Mesenchymal stem cell (in vitro differentiated cells and primary cell): Measurements from ENCODE around the gene FMN1.

ENCODE experiments used
- DNase-seq: peaks from one replicate; pipeline ENCODE4 v3.0.0-alpha.2; 2013
- H2AFZ ChIP-seq: one replicate; pipeline ENCODE4 v1.6.1; 2013; ENCODE audit warnings: low read depth, mild to moderate bottlenecking, control low read depth, inconsistent platforms, low read length, moderate library complexity
- H2AK5ac ChIP-seq: 2 replicates; pipeline ENCODE4 v1.6.1; 2013; ENCODE audit warnings: low read length, moderate library complexity, mild to moderate bottlenecking, inconsistent platforms; ENCODE audit not compliant: severe bottlenecking
- H2BK120ac ChIP-seq: one replicate; pipeline ENCODE4 v1.6.1; 2013; ENCODE audit warnings: low read depth, mild to moderate bottlenecking, inconsistent platforms, low read length, moderate library complexity
- H2BK12ac ChIP-seq, 2 experiments: one replicate each; pipeline ENCODE4 v1.6.1; 2013; ENCODE audit warnings: inconsistent platforms in 2 of 2, low read length in 2 of 2, mild to moderate bottlenecking in 2 of 2, moderate library complexity in 2 of 2, control low read depth in 1 of 2
- H2BK15ac ChIP-seq: one replicate; pipeline ENCODE4 v1.6.1; 2013; ENCODE audit warnings: mild to moderate bottlenecking, low read depth, inconsistent platforms; ENCODE audit not compliant: poor library complexity, severe bottlenecking
- H2BK5ac ChIP-seq: 2 replicates; pipeline ENCODE4 v1.6.1; 2013; ENCODE audit warnings: low read depth, mild to moderate bottlenecking, low read length, control low read depth, inconsistent platforms; ENCODE audit not compliant: poor library complexity, severe bottlenecking
- H3K14ac ChIP-seq, 2 experiments: one replicate each; pipeline ENCODE4 v1.6.1; 2013; ENCODE audit warnings: inconsistent platforms in 2 of 2, low read length in 2 of 2, control low read depth in 1 of 2, mild to moderate bottlenecking in 1 of 2, moderate library complexity in 1 of 2
- H3K18ac ChIP-seq, 2 experiments: one replicate each; pipeline ENCODE4 v1.6.1; 2013; ENCODE audit warnings: inconsistent platforms in 2 of 2, low read length in 2 of 2, control low read depth in 1 of 2, low read depth in 1 of 2, mild to moderate bottlenecking in 1 of 2
- H3K23ac ChIP-seq, 2 experiments: one replicate each; pipeline ENCODE4 v1.6.1; 2013; ENCODE audit warnings: inconsistent platforms in 2 of 2, low read length in 2 of 2, mild to moderate bottlenecking in 2 of 2, moderate library complexity in 2 of 2, control low read depth in 1 of 2
- H3K27ac ChIP-seq: 2 replicates; pipeline ENCODE4 v1.5.1; 2013; ENCODE audit warnings: mild to moderate bottlenecking, moderate library complexity, low read length, control low read depth, inconsistent platforms; ENCODE audit not compliant: poor library complexity, severe bottlenecking
- H3K27me3 ChIP-seq, 2 experiments: 2 replicates each; pipeline versions ENCODE4 v1.6.1 to v1.7.0; 2013; ENCODE audit warnings: low read length in 2 of 2, mild to moderate bottlenecking in 2 of 2, moderate library complexity in 2 of 2, control low read depth in 1 of 2, inconsistent platforms in 1 of 2; ENCODE audit not compliant: control insufficient read depth in 1 of 2, insufficient read depth in 1 of 2
- H3K36me3 ChIP-seq, 2 experiments: 2 replicates each; pipeline versions ENCODE4 v1.6.1 to v1.7.0; 2013; ENCODE audit warnings: low read length in 2 of 2, control low read depth in 1 of 2, inconsistent platforms in 1 of 2, low read depth in 1 of 2, mild to moderate bottlenecking in 1 of 2; ENCODE audit not compliant: insufficient read depth in 2 of 2, control insufficient read depth in 1 of 2
- H3K4ac ChIP-seq, 2 experiments: one replicate each; pipeline ENCODE4 v1.6.1; 2013; ENCODE audit warnings: inconsistent platforms in 2 of 2, low read length in 2 of 2, mild to moderate bottlenecking in 2 of 2, moderate library complexity in 2 of 2, control low read depth in 1 of 2, low read depth in 1 of 2
- H3K4me1 ChIP-seq: 2 replicates; pipeline ENCODE4 v1.6.1; 2013; ENCODE audit warnings: low read depth, low read length, control low read depth; ENCODE audit not compliant: control insufficient read depth, insufficient read depth
- H3K4me2 ChIP-seq: 2 replicates; pipeline ENCODE4 v1.6.1; 2013; ENCODE audit warnings: low read length, mild to moderate bottlenecking, inconsistent platforms; ENCODE audit not compliant: poor library complexity, severe bottlenecking
- H3K4me3 ChIP-seq, 2 experiments: 2 replicates each; pipeline versions ENCODE4 v1.5.1 to v1.7.0; 2013; ENCODE audit warnings: low read length in 2 of 2, mild to moderate bottlenecking in 2 of 2, control low read depth in 1 of 2, low read depth in 1 of 2; ENCODE audit not compliant: insufficient read depth in 1 of 2
- H3K79me1 ChIP-seq: replicated peaks from 2 replicates; pipeline ENCODE4 v1.6.1; 2013; ENCODE audit warnings: mild to moderate bottlenecking, control low read depth, low read length, inconsistent platforms; ENCODE audit not compliant: poor library complexity, severe bottlenecking
- H3K9ac ChIP-seq: 2 replicates; pipeline ENCODE4 v1.7.0; 2013; ENCODE audit warnings: mild to moderate bottlenecking, low read length, moderate library complexity
- H3K9me3 ChIP-seq: 2 replicates; pipeline ENCODE4 v1.7.0; 2013; ENCODE audit warnings: mild to moderate bottlenecking, low read length; ENCODE audit not compliant: control insufficient read depth
- H4K8ac ChIP-seq: one replicate; pipeline ENCODE4 v1.6.1; 2013; ENCODE audit warnings: inconsistent platforms, mild to moderate bottlenecking, low read length, moderate library complexity
- H4K91ac ChIP-seq: one replicate; pipeline ENCODE4 v1.6.1; 2013; ENCODE audit warnings: mild to moderate bottlenecking, low read length, inconsistent platforms
- WGBS: methylation state at CpG from one replicate; pipeline ENCODE4 v1.1.7; 2013; ENCODE audit warnings: mixed read lengths; 5-methylcytosine and 5-hydroxymethylcytosine counted together

Gene FMN1

GRCh38 chr15:32870240-32871033, 324.1 kb downstream of the FMN1 start:
- H2AFZ ChIP-seq = no peak overlapping the region
- no peaks in the 10 kb centered on the region for H3K79me1 ChIP-seq
- H3K9me3 ChIP-seq = no peaks in the 10 kb centered on the region
- peaks cover 6% of the 10 kb centered on the region for H3K4me1 ChIP-seq
- H2BK12ac ChIP-seq = peak overlapping the region; percentile 75 to 99
- H2BK5ac ChIP-seq = no peak overlapping the region
- H4K91ac ChIP-seq = no peak overlapping the region
- no peak overlapping the region for H3K4me3 ChIP-seq
- no peak overlapping the region for H3K9ac ChIP-seq
- H3K4me2 ChIP-seq = no peak overlapping the region
- peak overlapping the region; percentile 71 for H3K27ac ChIP-seq
- H2BK15ac ChIP-seq = no peak overlapping the region
- peaks cover 0 to 3% of the 10 kb centered on the region in 2 experiments for H3K36me3 ChIP-seq
- peak overlapping the region; percentile 49 for H2AK5ac ChIP-seq
- 37% methylated on average over 7 of the region's 14 CpGs for WGBS
- peak overlapping the region; percentile 71 for H2BK120ac ChIP-seq
- no peaks in the 10 kb centered on the region for H3K27me3 ChIP-seq
- H3K14ac ChIP-seq = peak overlapping the region in 1 of 2 experiments; percentile 98
- no peak overlapping the region for H3K23ac ChIP-seq
- H3K18ac ChIP-seq = peak overlapping the region; percentile 37 to 96
- peak; percentile 99 for DNase-seq
- H4K8ac ChIP-seq = peak overlapping the region; percentile 66
- peak overlapping the region in 1 of 2 experiments; percentile 92 for H3K4ac ChIP-seq

- Histone ChIP-seq H3K14ac (peak overlapping the region in 1 of 2 experiments; percentile 53), H2BK120ac (no peak overlapping the region), H2BK15ac (no peak overlapping the region), H3K23ac (no peak overlapping the region), H2AFZ (no peak overlapping the region), H3K27me3 (no peaks in the 10 kb centered on the region), H2BK12ac (peak overlapping the region in 1 of 2 experiments; percentile 94), H3K9ac (no peak overlapping the region), H4K91ac (no peak overlapping the region), H3K4ac (peak overlapping the region in 1 of 2 experiments; percentile 89), H3K36me3 (peaks cover 0 to 3% of the 10 kb centered on the region in 2 experiments), H2BK5ac (no peak overlapping the region), H3K9me3 (no peaks in the 10 kb centered on the region), H3K79me1 (no peaks in the 10 kb centered on the region), H3K4me2 (no peak overlapping the region), H3K4me3 (no peak overlapping the region), H3K27ac (peak overlapping the region; percentile 41), H3K18ac (peak overlapping the region; percentile 34 to 74), H4K8ac (no peak overlapping the region), H2AK5ac (no peak overlapping the region), H3K4me1 (peaks cover 6% of the 10 kb centered on the region)
- DNase-seq = no peak
- WGBS = 94% methylated on average over 4 of the region's 4 CpGs
These were observed 324.7 kb downstream of the FMN1 start for GRCh38 chr15:32869776-32870175.

GRCh38 chr15:32867313-32867626, 327.2 kb downstream of the FMN1 start:
- Histone ChIP-seq H3K23ac (no peak overlapping the region), H3K9ac (no peak overlapping the region), H3K4ac (peak overlapping the region; percentile 16 to 94), H2BK5ac (no peak overlapping the region), H3K14ac (peak overlapping the region in 1 of 2 experiments; percentile 69), H2AK5ac (peak overlapping the region; percentile 29), H3K9me3 (no peaks in the 10 kb centered on the region), H2BK15ac (peak overlapping the region; percentile 39), H2BK12ac (peak overlapping the region; percentile 22 to 98), H3K4me2 (no peak overlapping the region), H3K4me3 (no peak overlapping the region), H3K36me3 (peaks cover 0 to 3% of the 10 kb centered on the region in 2 experiments), H4K8ac (peak overlapping the region; percentile 69), H3K4me1 (peaks cover 6% of the 10 kb centered on the region), H3K27me3 (no peaks in the 10 kb centered on the region), H4K91ac (peak overlapping the region; percentile 81), H3K18ac (peak overlapping the region; percentile 71 to 96), H3K79me1 (no peaks in the 10 kb centered on the region), H2AFZ (peak overlapping the region; percentile 32), H2BK120ac (peak overlapping the region; percentile 42), H3K27ac (peak overlapping the region; percentile 63)
- DNase-seq = peak; percentile 94
- WGBS = 32% methylated on average over 9 of the region's 9 CpGs

- peak overlapping the region; percentile 71 to 96 for H3K18ac ChIP-seq
- no peak overlapping the region for H3K9ac ChIP-seq
- peak overlapping the region; percentile 22 to 98 for H2BK12ac ChIP-seq
- DNase-seq = peak; percentile 68
- peak overlapping the region; percentile 82 for H4K8ac ChIP-seq
- H3K4ac ChIP-seq = peak overlapping the region; percentile 16 to 94
- H3K4me2 ChIP-seq = peak overlapping the region; percentile 32
- peak overlapping the region; percentile 63 for H3K27ac ChIP-seq
- peak overlapping the region; percentile 29 for H2AK5ac ChIP-seq
- H3K14ac ChIP-seq = peak overlapping the region in 1 of 2 experiments; percentile 69
- no peak overlapping the region for H3K23ac ChIP-seq
- peaks cover 0 to 3% of the 10 kb centered on the region in 2 experiments for H3K36me3 ChIP-seq
- peak overlapping the region; percentile 32 for H2AFZ ChIP-seq
- no peaks in the 10 kb centered on the region for H3K79me1 ChIP-seq
- H2BK15ac ChIP-seq = peak overlapping the region; percentile 39
- H3K27me3 ChIP-seq = no peaks in the 10 kb centered on the region
- peak overlapping the region; percentile 58 for H2BK5ac ChIP-seq
- peak overlapping the region; percentile 81 for H4K91ac ChIP-seq
- H3K4me3 ChIP-seq = no peak overlapping the region
- 62% methylated on average over 6 of the region's 6 CpGs for WGBS
- peaks cover 10% of the 10 kb centered on the region for H3K4me1 ChIP-seq
- H3K9me3 ChIP-seq = no peaks in the 10 kb centered on the region
- peak overlapping the region; percentile 82 for H2BK120ac ChIP-seq
These were observed 327.8 kb downstream of the FMN1 start for GRCh38 chr15:32866454-32867312.
